ENCODE data around the gene KBTBD3.
"Not testable (repeated sequence)": the region's sequence is repeated elsewhere in the genome, so short reads cannot be mapped to it uniquely, and the experiment has no call there.

DNA sequence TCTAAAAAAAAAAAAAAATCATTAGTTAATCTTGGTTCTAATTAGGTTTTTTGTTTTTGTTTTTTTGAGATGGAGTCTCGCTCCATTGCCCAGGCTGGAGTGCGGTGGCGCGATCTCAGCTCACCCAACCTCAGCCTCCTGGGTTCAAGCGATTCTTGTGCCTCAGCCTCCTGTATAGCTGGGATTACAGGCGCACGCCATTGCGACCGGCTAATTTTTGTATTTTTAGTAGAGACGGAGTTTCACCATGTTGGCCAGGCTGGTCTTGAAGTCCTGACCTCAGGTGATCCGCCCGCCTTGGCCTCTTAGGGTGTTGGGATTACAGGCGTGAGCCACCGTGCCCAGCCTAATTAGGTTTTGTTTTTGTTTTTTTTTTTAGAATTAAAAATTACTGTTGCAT lies 18.8 kb downstream of the KBTBD3 start:
- not testable (repeated sequence) for TF ChIP-seq POLR2A, POLR2AphosphoS5 (IDR thresholded peaks at IDR 0.05)
- TF ChIP-seq, protein P1, sequence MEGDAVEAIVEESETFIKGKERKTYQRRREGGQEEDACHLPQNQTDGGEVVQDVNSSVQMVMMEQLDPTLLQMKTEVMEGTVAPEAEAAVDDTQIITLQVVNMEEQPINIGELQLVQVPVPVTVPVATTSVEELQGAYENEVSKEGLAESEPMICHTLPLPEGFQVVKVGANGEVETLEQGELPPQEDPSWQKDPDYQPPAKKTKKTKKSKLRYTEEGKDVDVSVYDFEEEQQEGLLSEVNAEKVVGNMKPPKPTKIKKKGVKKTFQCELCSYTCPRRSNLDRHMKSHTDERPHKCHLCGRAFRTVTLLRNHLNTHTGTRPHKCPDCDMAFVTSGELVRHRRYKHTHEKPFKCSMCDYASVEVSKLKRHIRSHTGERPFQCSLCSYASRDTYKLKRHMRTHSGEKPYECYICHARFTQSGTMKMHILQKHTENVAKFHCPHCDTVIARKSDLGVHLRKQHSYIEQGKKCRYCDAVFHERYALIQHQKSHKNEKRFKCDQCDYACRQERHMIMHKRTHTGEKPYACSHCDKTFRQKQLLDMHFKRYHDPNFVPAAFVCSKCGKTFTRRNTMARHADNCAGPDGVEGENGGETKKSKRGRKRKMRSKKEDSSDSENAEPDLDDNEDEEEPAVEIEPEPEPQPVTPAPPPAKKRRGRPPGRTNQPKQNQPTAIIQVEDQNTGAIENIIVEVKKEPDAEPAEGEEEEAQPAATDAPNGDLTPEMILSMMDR (IDR thresholded peaks at IDR 0.05): not testable (repeated sequence)
